HEK293 (cell line): ENCODE results near the gene KDELR1.

ENCODE experiments used
- CTCF ChIA-PET: fragments of 350-600 bp; formaldehyde crosslinking; extraction: SDS; loops from one replicate; lab custom pipeline; 2021; ENCODE audit warnings: antibody characterized with exemption; lab: Yijun Ruan, JAX
- POLR2A ChIA-PET: fragments of 300-600 bp; formaldehyde crosslinking; extraction: SDS; loops from one replicate; lab custom pipeline; 2020; ENCODE audit warnings: antibody characterized with exemption, inconsistent platforms; lab: Yijun Ruan, JAX
- H3K27ac ChIP-seq: fragments of 200-500 bp; sonication (Bioruptor generic); 2 replicates; pipeline ENCODE4 v1.5.1; 2014; ENCODE audit warnings: low read depth, low read length, control low read depth, inconsistent platforms; ENCODE audit errors: extremely low read depth
- H3K36me3 ChIP-seq, 2 experiments: fragments of 200-500 bp in 1 of 2; sonication (Bioruptor generic) in 1 of 2; 1 replicate in 1 of 2; 2 replicates in 1 of 2; pipeline ENCODE4 v1.5.1; 2014 to 2017; ENCODE audit warnings: inconsistent platforms in 2 of 2, low read length in 2 of 2; ENCODE audit not compliant: control insufficient read depth in 2 of 2, insufficient read depth in 1 of 2
- H3K4me1 ChIP-seq: fragments of 200-500 bp; sonication (Bioruptor generic); 2 replicates; pipeline ENCODE4 v1.5.1; 2014; ENCODE audit warnings: mild to moderate bottlenecking, low read length, inconsistent platforms; ENCODE audit not compliant: control insufficient read depth, insufficient read depth
- H3K4me3 ChIP-seq: 2 replicates; pipeline ENCODE4 v1.5.1; 2011; ENCODE audit warnings: low read depth, mild to moderate bottlenecking, control low read depth, low read length, moderate library complexity
- H3K9me3 ChIP-seq: fragments of 200-500 bp; sonication (Bioruptor generic); 2 replicates; pipeline ENCODE4 v1.5.1; 2014; ENCODE audit warnings: low read depth, low read length, inconsistent platforms; ENCODE audit not compliant: control insufficient read depth, insufficient read depth
- HOXC10 ChIP-seq: sonication (generic); formaldehyde crosslinking; IDR thresholded peaks from 2 replicates; pipeline ENCODE4 v1.8.1; 2023; ENCODE audit warnings: mild to moderate bottlenecking, missing genetic modification reagents
- KLF17 ChIP-seq: fragments of 450-650 bp; formaldehyde crosslinking; IDR thresholded peaks from 2 replicates; pipeline ENCODE4 v1.5.1; 2016; ENCODE audit warnings: missing biosample characterization, missing genetic modification characterization
- ZBTB20 ChIP-seq: fragments of 450-650 bp; formaldehyde crosslinking; IDR thresholded peaks from 2 replicates; pipeline ENCODE4 v1.5.1; 2016; ENCODE audit warnings: missing biosample characterization, missing genetic modification characterization
- ZNF138 ChIP-seq: fragments of 450-650 bp; formaldehyde crosslinking; IDR thresholded peaks from 2 replicates; pipeline ENCODE4 v1.5.1; 2016; ENCODE audit warnings: missing biosample characterization, missing genetic modification characterization, borderline replicate concordance
- ZNF2 ChIP-seq: fragments of 450-650 bp; formaldehyde crosslinking; IDR thresholded peaks from 2 replicates; pipeline ENCODE4 v1.5.1; 2016; ENCODE audit warnings: missing biosample characterization, missing genetic modification characterization
- ZNF221 ChIP-seq: fragments of 450-650 bp; formaldehyde crosslinking; IDR thresholded peaks from 2 replicates; pipeline ENCODE4 v1.5.1; 2017; ENCODE audit warnings: missing biosample characterization, missing genetic modification characterization, borderline replicate concordance
- ZNF23 ChIP-seq: fragments of 450-650 bp; formaldehyde crosslinking; IDR thresholded peaks from 2 replicates; pipeline ENCODE4 v1.5.1; 2016; ENCODE audit warnings: missing biosample characterization, missing genetic modification characterization, borderline replicate concordance
- ZNF266 ChIP-seq: fragments of 450-650 bp; formaldehyde crosslinking; IDR thresholded peaks from 2 replicates; pipeline ENCODE4 v1.5.1; 2016; ENCODE audit warnings: missing biosample characterization, missing genetic modification characterization, low read depth
- ZNF391 ChIP-seq: fragments of 450-650 bp; formaldehyde crosslinking; IDR thresholded peaks from 2 replicates; pipeline ENCODE4 v1.5.1; 2016; ENCODE audit warnings: low read depth, missing biosample characterization, missing genetic modification characterization, borderline replicate concordance
- ZNF423 ChIP-seq: fragments of 450-650 bp; formaldehyde crosslinking; IDR thresholded peaks from 2 replicates; pipeline ENCODE4 v1.5.1; 2016; ENCODE audit warnings: missing biosample characterization, missing genetic modification characterization
- ZNF514 ChIP-seq: fragments of 450-650 bp; formaldehyde crosslinking; IDR thresholded peaks from 2 replicates; pipeline ENCODE4 v1.5.1; 2016; ENCODE audit warnings: missing biosample characterization, missing genetic modification characterization
- ZNF530 ChIP-seq: fragments of 450-650 bp; formaldehyde crosslinking; IDR thresholded peaks from 2 replicates; pipeline ENCODE4 v1.5.1; 2016; ENCODE audit warnings: low read depth, missing biosample characterization, missing genetic modification characterization
- ZNF658 ChIP-seq: fragments of 450-650 bp; formaldehyde crosslinking; IDR thresholded peaks from 2 replicates; pipeline ENCODE4; 2016; ENCODE audit warnings: missing biosample characterization, missing genetic modification characterization
- ZXDB ChIP-seq: fragments of 450-650 bp; formaldehyde crosslinking; IDR thresholded peaks from 2 replicates; pipeline ENCODE4 v1.5.1; 2016; ENCODE audit warnings: missing biosample characterization, missing genetic modification characterization
- TF ChIP-seq, protein P1 (sequence below): fragments of 450-650 bp; formaldehyde crosslinking; optimal IDR thresholded peaks from 2 replicates; pipeline ENCODE3; 2016; ENCODE audit warnings: missing biosample characterization, mild to moderate bottlenecking, missing genetic modification characterization
- TF ChIP-seq, protein P2 (sequence below): fragments of 450-650 bp; formaldehyde crosslinking; IDR thresholded peaks from 2 replicates; pipeline ENCODE4 v1.5.1; 2017; ENCODE audit warnings: missing biosample characterization, mild to moderate bottlenecking, missing genetic modification characterization, moderate library complexity
- TF ChIP-seq, protein P3 (sequence below): fragments of 450-650 bp; formaldehyde crosslinking; IDR thresholded peaks from 2 replicates; pipeline ENCODE4 v1.5.1; 2016; ENCODE audit warnings: missing biosample characterization, missing genetic modification characterization

Gene KDELR1

DNA sequence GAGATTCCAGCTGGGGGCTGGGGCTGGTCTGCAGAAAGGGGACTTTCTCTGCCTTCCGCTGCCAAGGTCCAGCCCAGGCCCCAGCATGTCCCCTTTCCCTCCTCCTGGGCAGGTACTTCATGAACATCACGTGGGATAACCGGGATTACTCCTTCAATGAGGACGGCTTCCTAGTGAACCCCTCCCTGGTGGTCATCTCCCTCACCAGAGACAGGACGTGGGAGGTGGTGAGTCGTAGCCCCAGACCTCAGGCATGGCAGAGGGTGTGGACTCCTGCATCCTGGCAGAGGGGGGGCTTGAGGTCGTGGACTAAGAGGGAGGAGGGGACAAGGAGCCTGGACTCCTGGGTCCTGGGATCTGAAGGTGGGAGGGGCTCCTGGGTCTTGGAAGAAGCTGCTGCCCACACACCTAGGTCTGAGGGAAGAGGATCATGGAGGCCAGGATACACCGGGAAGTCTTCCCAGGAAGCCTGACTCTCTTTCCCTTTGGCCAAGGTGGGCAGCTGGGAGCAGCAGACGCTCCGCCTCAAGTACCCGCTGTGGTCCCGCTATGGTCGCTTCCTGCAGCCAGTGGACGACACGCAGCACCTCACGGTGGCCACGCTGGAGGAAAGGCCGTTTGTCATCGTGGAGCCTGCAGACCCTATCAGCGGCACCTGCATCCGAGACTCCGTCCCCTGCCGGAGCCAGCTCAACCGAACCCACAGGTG is 22.7 kb upstream of the KDELR1 start (continued):
- TF ChIP-seq ZNF266 (tag by site-specific recombination) (no peak), ZNF391 (tag by site-specific recombination) (no peak), ZNF138 (tag by site-specific recombination) (no peak)
- TF ChIP-seq, all 188 proteins: peak for 7

DNA sequence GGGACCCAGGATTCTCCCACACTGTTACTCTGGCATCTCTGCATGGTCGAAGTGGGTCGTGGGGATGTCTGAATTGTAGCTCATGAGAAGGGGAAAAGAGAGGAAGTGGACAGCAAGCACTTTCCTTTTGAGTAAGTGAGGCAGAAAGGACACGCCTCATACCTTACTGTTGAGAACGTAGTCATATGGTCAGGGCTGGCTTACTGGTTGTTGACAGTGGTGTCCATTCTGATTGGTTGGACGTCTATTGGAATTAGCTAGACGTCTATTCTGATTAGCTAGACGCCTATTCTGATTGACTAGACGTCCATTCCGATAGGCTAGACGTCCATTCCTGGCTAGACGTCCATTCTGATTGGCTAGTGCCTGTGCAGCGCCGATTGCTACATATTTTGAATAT is 14.5 kb upstream of the KDELR1 start:
- POLR2A ChIA-PET = no interaction called here

More for the DNA sequence above, 14.5 kb upstream of the KDELR1 start:
- CTCF ChIA-PET = interaction anchor here (0.6 to 7.0 kb wide), 3 partner anchors 9 to 23 kb away, joined by 3 to 69 read pairs (median 4); partner anchors contain the start of gene KDELR1
- no peaks in the 10 kb centered on the region for H3K36me3 ChIP-seq
- no peak overlapping the region for H3K4me3 ChIP-seq
- H3K4me1 ChIP-seq = no peaks in the 10 kb centered on the region
- H3K27ac ChIP-seq = no peak overlapping the region
- TF ChIP-seq ZNF530 (tag by site-specific recombination) (no peak), ZBTB20 (tag by site-specific recombination) (no peak), KLF17 (tag by site-specific recombination) (no peak), ZNF2 (tag by site-specific recombination) (no peak), ZNF23 (tag by site-specific recombination) (no peak), ZXDB (tag by site-specific recombination) (no peak), ZNF423 (tag by site-specific recombination) (no peak), HOXC10 (no peak), ZNF221 (tag by site-specific recombination) (no peak), ZNF658 (tag by site-specific recombination) (no peak), ZNF514 (tag by site-specific recombination) (no peak)
- TF ChIP-seq, protein P1, sequence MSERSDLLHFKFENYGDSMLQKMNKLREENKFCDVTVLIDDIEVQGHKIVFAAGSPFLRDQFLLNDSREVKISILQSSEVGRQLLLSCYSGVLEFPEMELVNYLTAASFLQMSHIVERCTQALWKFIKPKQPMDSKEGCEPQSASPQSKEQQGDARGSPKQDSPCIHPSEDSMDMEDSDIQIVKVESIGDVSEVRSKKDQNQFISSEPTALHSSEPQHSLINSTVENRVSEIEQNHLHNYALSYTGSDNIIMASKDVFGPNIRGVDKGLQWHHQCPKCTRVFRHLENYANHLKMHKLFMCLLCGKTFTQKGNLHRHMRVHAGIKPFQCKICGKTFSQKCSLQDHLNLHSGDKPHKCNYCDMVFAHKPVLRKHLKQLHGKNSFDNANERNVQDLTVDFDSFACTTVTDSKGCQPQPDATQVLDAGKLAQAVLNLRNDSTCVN (tag by site-specific recombination) = no peak
- TF ChIP-seq, protein P2, sequence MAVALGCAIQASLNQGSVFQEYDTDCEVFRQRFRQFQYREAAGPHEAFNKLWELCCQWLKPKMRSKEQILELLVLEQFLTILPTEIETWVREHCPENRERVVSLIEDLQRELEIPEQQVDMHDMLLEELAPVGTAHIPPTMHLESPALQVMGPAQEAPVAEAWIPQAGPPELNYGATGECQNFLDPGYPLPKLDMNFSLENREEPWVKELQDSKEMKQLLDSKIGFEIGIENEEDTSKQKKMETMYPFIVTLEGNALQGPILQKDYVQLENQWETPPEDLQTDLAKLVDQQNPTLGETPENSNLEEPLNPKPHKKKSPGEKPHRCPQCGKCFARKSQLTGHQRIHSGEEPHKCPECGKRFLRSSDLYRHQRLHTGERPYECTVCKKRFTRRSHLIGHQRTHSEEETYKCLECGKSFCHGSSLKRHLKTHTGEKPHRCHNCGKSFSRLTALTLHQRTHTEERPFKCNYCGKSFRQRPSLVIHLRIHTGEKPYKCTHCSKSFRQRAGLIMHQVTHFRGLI (tag by site-specific recombination) = no peak
- TF ChIP-seq, protein P3, sequence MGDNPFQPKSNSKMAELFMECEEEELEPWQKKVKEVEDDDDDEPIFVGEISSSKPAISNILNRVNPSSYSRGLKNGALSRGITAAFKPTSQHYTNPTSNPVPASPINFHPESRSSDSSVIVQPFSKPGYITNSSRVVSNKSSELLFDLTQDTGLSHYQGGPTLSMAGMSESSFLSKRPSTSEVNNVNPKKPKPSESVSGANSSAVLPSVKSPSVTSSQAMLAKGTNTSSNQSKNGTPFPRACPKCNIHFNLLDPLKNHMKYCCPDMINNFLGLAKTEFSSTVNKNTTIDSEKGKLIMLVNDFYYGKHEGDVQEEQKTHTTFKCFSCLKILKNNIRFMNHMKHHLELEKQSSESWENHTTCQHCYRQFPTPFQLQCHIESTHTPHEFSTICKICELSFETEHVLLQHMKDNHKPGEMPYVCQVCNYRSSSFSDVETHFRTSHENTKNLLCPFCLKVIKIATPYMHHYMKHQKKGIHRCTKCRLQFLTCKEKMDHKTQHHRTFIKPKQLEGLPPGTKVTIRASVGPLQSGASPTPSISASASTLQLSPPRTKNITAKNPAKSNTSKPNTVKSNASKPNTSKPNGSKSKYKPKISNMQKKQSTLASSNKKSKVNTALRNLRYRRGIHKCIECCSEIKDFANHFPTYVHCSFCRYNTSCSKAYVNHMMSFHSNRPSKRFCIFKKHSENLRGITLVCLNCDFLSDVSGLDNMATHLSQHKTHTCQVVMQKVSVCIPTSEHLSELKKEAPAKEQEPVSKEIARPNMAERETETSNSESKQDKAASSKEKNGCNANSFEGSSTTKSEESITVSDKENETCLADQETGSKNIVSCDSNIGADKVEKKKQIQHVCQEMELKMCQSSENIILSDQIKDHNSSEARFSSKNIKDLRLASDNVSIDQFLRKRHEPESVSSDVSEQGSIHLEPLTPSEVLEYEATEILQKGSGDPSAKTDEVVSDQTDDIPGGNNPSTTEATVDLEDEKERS (tag by site-specific recombination) = no peak
- H3K9me3 ChIP-seq = no peaks in the 10 kb centered on the region
